Smooth muscle cell (in vitro differentiated cells): Measurements from ENCODE around the gene COP1. TPM values are rescaled to one million over a fixed set of nuclear protein-coding genes. Genes with fewer than 3 reads are reported as not detected.

ENCODE experiments used
- DNase-seq: peaks from one replicate; lab custom pipeline; 2025; ENCODE audit not compliant: unreplicated experiment; lab: John Stamatoyannopoulos, UW
- H2AFZ ChIP-seq: fragments of 200-600 bp; sonication (generic); 2 replicates; pipeline ENCODE4 v1.6.0; 2016; ENCODE audit warnings: antibody characterized with exemption, low read depth, mild to moderate bottlenecking
- H3F3A ChIP-seq: fragments of 200-600 bp; sonication (generic); 2 replicates; pipeline ENCODE4 v1.6.0; 2017; ENCODE audit warnings: antibody characterized with exemption, low read depth
- H3K27ac ChIP-seq: fragments of 200-600 bp; sonication (generic); 2 replicates; pipeline ENCODE4 v1.5.1; 2016; ENCODE audit warnings: low read depth, mild to moderate bottlenecking
- H3K27me3 ChIP-seq: fragments of 200-600 bp; sonication (generic); 2 replicates; pipeline ENCODE4 v1.6.1; 2016; ENCODE audit warnings: low read depth, mild to moderate bottlenecking
- H3K36me3 ChIP-seq: fragments of 200-600 bp; sonication (generic); 2 replicates; pipeline ENCODE4 v1.5.1; 2016; ENCODE audit warnings: low read depth
- H3K4me1 ChIP-seq: fragments of 200-600 bp; sonication (generic); 2 replicates; pipeline ENCODE4 v1.5.1; 2016; ENCODE audit warnings: low read depth
- H3K4me2 ChIP-seq: fragments of 200-600 bp; sonication (generic); 2 replicates; pipeline ENCODE4 v1.6.0; 2016; ENCODE audit warnings: mild to moderate bottlenecking
- H3K4me3 ChIP-seq: fragments of 200-600 bp; sonication (generic); 2 replicates; pipeline ENCODE4 v1.5.1; 2016; ENCODE audit warnings: mild to moderate bottlenecking
- H3K79me2 ChIP-seq: fragments of 200-600 bp; sonication (generic); 2 replicates; pipeline ENCODE4 v1.6.0; 2016; ENCODE audit warnings: low read depth, mild to moderate bottlenecking
- H3K9ac ChIP-seq: fragments of 200-600 bp; sonication (generic); 2 replicates; pipeline ENCODE4 v1.6.0; 2016; ENCODE audit warnings: low read depth
- H3K9me3 ChIP-seq: fragments of 200-600 bp; sonication (generic); replicated peaks from 2 replicates; pipeline ENCODE4 v1.5.1; 2016; ENCODE audit warnings: low read depth
- H4K20me1 ChIP-seq: fragments of 200-600 bp; sonication (generic); 2 replicates; pipeline ENCODE4 v1.6.0; 2016; ENCODE audit warnings: low read depth
- CTCF ChIP-seq: fragments of 200-600 bp; sonication (generic); IDR thresholded peaks from 2 replicates; pipeline ENCODE4 v1.5.1; 2017; ENCODE audit warnings: borderline replicate concordance, mild to moderate bottlenecking, antibody characterized with exemption; ENCODE audit not compliant: insufficient read depth, poor library complexity, severe bottlenecking
- WGBS: methylation state at CpG from one replicate; pipeline ENCODE4 v1.1.7; 2016; ENCODE audit warnings: low lambda C conversion rate; 5-methylcytosine and 5-hydroxymethylcytosine counted together
- polyA plus RNA-seq: library from polyadenylated mRNA; unstranded; fragments of >200 nt; fragmentation: Nextera tagmentation; extraction: Ambion mirVana; gene quantifications from 2 replicates; pipeline ENCODE4 v1.2.1, GENCODE V29; 2016
- total RNA-seq: library from RNA; depleted of rRNA; stranded (reverse); fragments of >200 nt; gene quantifications from 2 replicates; pipeline ENCODE4 v1.2.3, GENCODE V29; 2014

Gene COP1
- total and polyA plus RNA-seq, 2 experiments from 2014 or later, result 44.8 to 68.2 TPM

GRCh38 chr1:176033881-176034280 is 173.2 kb downstream of the COP1 start:
- Histone ChIP-seq H3K27ac (peak overlapping the region; percentile 51), H2AFZ (no peak overlapping the region), H3K79me2 (no peaks in the 10 kb centered on the region), H3K4me3 (no peak overlapping the region), H3K27me3 (no peaks in the 10 kb centered on the region), H3K9ac (no peak overlapping the region), H3K4me2 (peak overlapping the region; percentile 1), H4K20me1 (peaks cover 7% of the 10 kb centered on the region), H3K9me3 (no peaks in the 10 kb centered on the region), H3K4me1 (peaks cover 3% of the 10 kb centered on the region), H3K36me3 (peaks cover 2% of the 10 kb centered on the region), H3F3A (no peaks in the 10 kb centered on the region)
- WGBS, result 92% methylated on average over 2 of the region's 2 CpGs
- no peak for TF ChIP-seq CTCF
- DNase-seq, result no peak

GRCh38 chr1:176033474-176033873 is 173.6 kb downstream of the COP1 start:
- TF ChIP-seq CTCF, result no peak
- peak overlapping the region; percentile 1 for H3K4me2 ChIP-seq
- peaks cover 3% of the 10 kb centered on the region for H3K4me1 ChIP-seq
- no peak overlapping the region for H3K4me3 ChIP-seq
- peaks cover 2% of the 10 kb centered on the region for H3K36me3 ChIP-seq
- peak overlapping the region; percentile 51 for H3K27ac ChIP-seq
- no peak overlapping the region for H3K9ac ChIP-seq
- no peaks in the 10 kb centered on the region for H3K9me3 ChIP-seq
- WGBS, result 24% methylated on average over 1 of the region's 1 CpG
- DNase-seq, result no peak
- H4K20me1 ChIP-seq, result peaks cover 7% of the 10 kb centered on the region
- H2AFZ ChIP-seq, result no peak overlapping the region
- H3F3A ChIP-seq, result no peaks in the 10 kb centered on the region
- H3K27me3 ChIP-seq, result no peaks in the 10 kb centered on the region
- no peaks in the 10 kb centered on the region for H3K79me2 ChIP-seq

- Histone ChIP-seq H3K9me3 (no peaks in the 10 kb centered on the region), H3K4me2 (no peak overlapping the region), H3K36me3 (peaks cover 5% of the 10 kb centered on the region), H3K27ac (no peak overlapping the region), H3K9ac (no peak overlapping the region), H2AFZ (no peak overlapping the region), H3K4me3 (no peak overlapping the region), H3K4me1 (peaks cover 3% of the 10 kb centered on the region), H3K79me2 (no peaks in the 10 kb centered on the region), H3K27me3 (no peaks in the 10 kb centered on the region), H4K20me1 (peaks cover 7% of the 10 kb centered on the region), H3F3A (no peaks in the 10 kb centered on the region)
- DNase-seq, result no peak
- 91% methylated on average over 2 of the region's 2 CpGs for WGBS
- TF ChIP-seq CTCF, result no peak
Measured at GRCh38 chr1:176032040-176032645, 174.9 kb downstream of the COP1 start.

GRCh38 chr1:176029609-176030008 is 177.5 kb downstream of the COP1 start:
- H3K36me3 ChIP-seq, result peaks cover 13% of the 10 kb centered on the region
- H3K4me2 ChIP-seq, result no peak overlapping the region
- no peak overlapping the region for H3K9ac ChIP-seq
- no peaks in the 10 kb centered on the region for H3K9me3 ChIP-seq
- H3K4me1 ChIP-seq, result peaks cover 3% of the 10 kb centered on the region
- H3F3A ChIP-seq, result no peaks in the 10 kb centered on the region
- TF ChIP-seq CTCF, result no peak
- no peak for DNase-seq
- H3K27me3 ChIP-seq, result no peaks in the 10 kb centered on the region
- H3K27ac ChIP-seq, result no peak overlapping the region
- WGBS, result 100% methylated on average over 2 of the region's 2 CpGs
- H4K20me1 ChIP-seq, result peaks cover 3% of the 10 kb centered on the region
- no peak overlapping the region for H3K4me3 ChIP-seq
- no peak overlapping the region for H2AFZ ChIP-seq
- no peaks in the 10 kb centered on the region for H3K79me2 ChIP-seq
